ENCODE data around the gene E2F6.

E2F6 gene

GRCh38 chr2:11465485-11466306, at the start of gene E2F6:
Gene E2F6, minus strand, starts transcription at chr2:11466161. Its CDS starts 282 bp downstream, at chr2:11465879.
- TF ChIP-seq ZNF274 (IDR thresholded peaks at IDR 0.05; ENCODE audit: low read depth, low read length), result no peak
- peak within 1 kb of the TSS; percentile 69 for H3K4me3 ChIP-seq (ENCODE audit: low read length)

GRCh38 chr2:11515490-11515981, 49.6 kb upstream of the E2F6 start:
- no peak for TF ChIP-seq ZNF274 (IDR thresholded peaks at IDR 0.05; ENCODE audit: low read depth, low read length)
- no peak overlapping the region for H3K4me3 ChIP-seq (ENCODE audit: low read length)

GRCh38 chr2:11514904-11515303, 48.9 kb upstream of the E2F6 start:
- TF ChIP-seq ZNF274 (IDR thresholded peaks at IDR 0.05; ENCODE audit: low read depth, low read length), result no peak
- H3K4me3 ChIP-seq (ENCODE audit: low read length), result no peak overlapping the region

DNA sequence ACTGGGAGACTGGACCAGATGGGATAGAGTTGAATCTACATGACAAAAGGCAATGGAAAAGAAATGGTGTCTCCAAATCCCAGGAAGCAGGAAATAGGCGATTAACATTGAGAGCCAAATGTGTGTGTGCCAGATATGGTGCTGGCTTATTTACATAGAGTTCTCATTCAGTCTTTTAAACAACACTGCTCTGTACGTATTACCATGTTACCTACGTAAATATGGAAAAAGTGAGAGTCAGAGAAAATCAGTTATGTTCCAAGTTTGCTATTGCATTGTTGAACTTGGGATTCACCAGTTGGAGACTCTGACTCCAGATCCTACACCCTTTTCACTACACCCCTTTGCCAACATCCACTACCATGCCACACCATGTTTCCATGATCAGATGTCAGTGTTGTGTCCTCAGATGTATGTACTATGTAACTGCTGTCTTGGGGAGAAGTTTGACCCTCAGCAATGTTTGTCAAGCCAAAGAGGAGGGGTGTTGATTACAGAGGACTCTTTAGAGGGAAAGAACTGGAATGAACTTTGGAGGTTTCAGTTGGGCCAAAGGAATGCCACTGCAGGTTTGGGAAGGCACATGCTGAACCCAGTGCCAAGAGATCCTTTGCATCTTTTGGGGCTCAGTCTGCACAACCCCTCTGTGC, 48.2 kb upstream of the E2F6 start:
- TF ChIP-seq ZNF274 (IDR thresholded peaks at IDR 0.05; ENCODE audit: low read depth, low read length), result no peak
- H3K4me3 ChIP-seq (ENCODE audit: low read length), result no peak overlapping the region

GRCh38 chr2:11513319-11513718, 47.4 kb upstream of the E2F6 start:
- TF ChIP-seq ZNF274 (IDR thresholded peaks at IDR 0.05; ENCODE audit: low read depth, low read length), result no peak
- H3K4me3 ChIP-seq (ENCODE audit: low read length), result no peak overlapping the region

GRCh38 chr2:11512431-11512830, 46.5 kb upstream of the E2F6 start:
- no peak for TF ChIP-seq ZNF274 (IDR thresholded peaks at IDR 0.05; ENCODE audit: low read depth, low read length)
- no peak overlapping the region for H3K4me3 ChIP-seq (ENCODE audit: low read length)

DNA sequence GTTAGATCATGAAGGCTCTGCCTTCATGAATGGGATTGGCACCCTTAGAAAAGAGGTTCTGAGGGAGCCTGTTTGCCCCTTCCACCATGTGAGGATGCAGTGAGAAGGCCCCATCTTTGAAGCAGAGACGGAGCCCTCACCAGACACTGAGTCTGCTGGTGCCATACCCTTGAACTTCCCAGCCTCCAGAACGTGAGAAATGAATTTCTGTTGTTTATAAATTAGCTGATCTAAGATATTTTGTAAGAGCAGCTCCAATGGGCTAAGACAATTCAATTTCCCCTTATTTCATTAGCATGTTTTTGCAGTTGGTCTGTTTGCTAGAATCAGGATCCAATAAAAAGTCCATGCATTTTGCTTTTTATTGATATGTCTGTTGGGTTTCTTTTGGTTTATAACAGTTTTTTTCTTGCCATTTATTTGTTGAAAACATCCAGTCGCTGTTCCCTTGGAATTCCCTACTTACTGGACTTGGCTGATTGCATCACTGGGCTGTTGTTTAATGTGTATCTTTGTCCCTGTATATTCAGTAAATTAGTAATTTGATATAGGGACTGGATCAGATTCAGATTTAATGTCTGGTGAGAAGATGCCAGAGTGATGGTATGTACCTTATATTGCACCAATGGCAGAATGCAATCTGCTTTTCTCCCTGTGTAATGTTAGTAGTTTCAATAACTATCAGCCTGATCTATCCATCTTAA, 43.8 kb upstream of the E2F6 start:
- no peak for TF ChIP-seq ZNF274 (IDR thresholded peaks at IDR 0.05; ENCODE audit: low read depth, low read length)

DNA sequence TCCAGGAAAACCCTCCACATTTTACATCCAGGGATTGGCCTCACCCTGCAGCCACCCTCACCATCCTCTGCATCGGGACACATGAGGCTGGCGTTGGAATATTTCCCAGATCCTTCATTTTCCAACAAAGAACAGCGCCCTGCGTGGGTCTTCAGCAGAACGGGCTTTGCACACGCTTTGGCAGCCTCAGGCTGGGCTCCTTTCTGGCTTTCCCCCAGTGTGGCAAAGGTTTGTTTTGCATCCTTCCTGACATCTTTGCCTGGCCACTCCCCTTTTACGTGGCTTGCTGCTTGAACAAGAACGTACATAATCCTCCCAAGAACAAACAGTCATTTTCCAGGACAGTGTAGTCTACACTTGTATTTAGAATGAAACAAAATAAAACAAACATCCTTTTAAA, 42.3 kb upstream of the E2F6 start:
- no peak for TF ChIP-seq ZNF274 (IDR thresholded peaks at IDR 0.05; ENCODE audit: low read depth, low read length)
- no peak overlapping the region for H3K4me3 ChIP-seq (ENCODE audit: low read length)

More for the DNA sequence above, 43.8 kb upstream of the E2F6 start:
- H3K4me3 ChIP-seq (ENCODE audit: low read length), result no peak overlapping the region

DNA sequence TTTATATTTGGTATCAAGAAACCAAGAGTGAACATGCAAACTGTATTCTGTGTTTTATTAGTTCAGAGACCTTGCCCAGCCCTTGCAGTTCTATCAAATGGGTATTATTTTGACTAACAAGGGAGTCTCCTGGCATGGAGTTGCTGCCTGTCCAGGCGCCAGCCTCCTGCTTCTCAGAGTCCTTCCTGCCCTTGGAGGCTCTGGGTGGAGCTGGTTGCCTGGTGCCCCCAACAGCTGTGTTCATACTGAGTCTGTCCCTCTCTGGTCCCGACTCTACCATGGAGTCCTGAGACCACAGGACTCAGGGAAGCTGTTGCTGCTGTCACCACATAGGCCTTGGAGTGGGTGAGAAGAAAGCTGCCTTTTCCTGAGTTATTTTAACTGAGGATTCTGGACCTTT, 41.6 kb upstream of the E2F6 start:
- H3K4me3 ChIP-seq (ENCODE audit: low read length), result no peak overlapping the region
- no peak for TF ChIP-seq ZNF274 (IDR thresholded peaks at IDR 0.05; ENCODE audit: low read depth, low read length)

- H3K4me3 ChIP-seq (ENCODE audit: low read length), result no peak overlapping the region
- no peak for TF ChIP-seq ZNF274 (IDR thresholded peaks at IDR 0.05; ENCODE audit: low read depth, low read length)
These were observed 40.6 kb upstream of the E2F6 start for GRCh38 chr2:11506611-11506969.

GRCh38 chr2:11505652-11506610, 40.0 kb upstream of the E2F6 start:
- H3K4me3 ChIP-seq (ENCODE audit: low read length), result no peak overlapping the region
- TF ChIP-seq ZNF274 (IDR thresholded peaks at IDR 0.05; ENCODE audit: low read depth, low read length), result no peak

- TF ChIP-seq ZNF274 (IDR thresholded peaks at IDR 0.05; ENCODE audit: low read depth, low read length), result no peak
- H3K4me3 ChIP-seq (ENCODE audit: low read length), result no peak overlapping the region
These were observed 37.5 kb upstream of the E2F6 start for GRCh38 chr2:11503354-11503927.

DNA sequence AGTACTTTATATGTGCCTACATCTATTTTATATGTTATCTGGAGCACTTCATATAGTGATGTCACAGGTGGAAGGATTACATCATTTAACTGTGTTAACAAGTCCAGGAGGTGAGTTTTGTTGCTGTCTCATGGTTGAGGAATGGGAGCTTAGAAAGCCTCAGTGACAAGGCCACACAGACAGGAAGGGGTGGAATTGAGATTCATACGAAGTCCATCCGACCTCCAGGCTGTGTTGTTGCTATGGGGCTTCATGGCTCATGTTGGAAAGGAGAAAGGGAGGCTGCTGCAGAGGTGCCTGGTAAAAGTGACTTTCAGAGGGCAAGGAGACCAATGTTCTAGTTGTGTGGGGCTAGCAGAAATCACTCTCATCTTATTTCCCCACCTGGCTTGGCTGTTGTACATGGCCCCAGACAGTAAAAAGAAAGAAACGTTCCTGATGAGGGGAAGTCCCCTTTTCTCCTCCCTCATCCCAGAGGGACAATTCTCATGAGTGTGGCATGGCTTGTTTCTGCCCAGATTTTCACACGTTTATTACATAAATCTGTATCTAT, 36.9 kb upstream of the E2F6 start:
- no peak for TF ChIP-seq ZNF274 (IDR thresholded peaks at IDR 0.05; ENCODE audit: low read depth, low read length)
- H3K4me3 ChIP-seq (ENCODE audit: low read length), result no peak overlapping the region

All from GM08714 (cell line).